NCI-H345 treated with DMSO at 0.1 percent for 48 hours (cell line): ENCODE measurements around the gene SNX20.

Experiments
- DNase-seq: peaks from one replicate; lab custom pipeline; 2025; ENCODE audit not compliant: unreplicated experiment; lab: John Stamatoyannopoulos, UW

The SNX20 gene

DNA sequence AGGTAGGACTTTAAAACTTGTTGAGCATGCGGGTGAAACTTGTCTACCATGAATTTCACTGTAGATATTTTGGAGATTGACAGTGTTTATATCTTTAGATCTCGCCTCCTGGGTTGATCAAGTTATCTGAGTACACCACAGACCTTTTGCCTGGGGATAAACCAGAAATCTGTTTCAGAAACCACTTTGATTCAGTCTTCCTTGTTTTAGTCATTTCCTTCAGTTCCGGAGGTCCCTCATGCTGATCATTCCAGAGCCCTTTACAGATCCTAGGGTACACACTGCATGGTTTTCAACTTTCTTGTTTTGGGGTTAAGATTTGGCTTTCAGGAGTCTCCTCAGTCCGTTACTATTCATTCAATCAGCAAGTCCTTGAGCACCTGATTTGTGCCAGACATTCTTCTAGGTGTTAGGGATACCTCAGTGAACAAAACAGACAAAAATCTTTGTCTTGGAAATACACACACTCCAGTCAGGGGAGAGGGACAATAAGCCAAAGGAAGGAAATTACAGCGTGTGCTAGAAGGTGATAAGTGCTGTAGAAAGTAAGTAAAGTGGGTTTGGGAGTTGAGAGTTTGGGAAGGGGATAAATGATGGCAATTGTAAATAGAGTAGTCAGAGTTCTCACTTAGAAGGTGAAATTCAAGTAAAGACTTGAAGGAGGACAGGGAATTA lies 24.5 kb upstream of the SNX20 start:
- DNase-seq: no peak

DNA sequence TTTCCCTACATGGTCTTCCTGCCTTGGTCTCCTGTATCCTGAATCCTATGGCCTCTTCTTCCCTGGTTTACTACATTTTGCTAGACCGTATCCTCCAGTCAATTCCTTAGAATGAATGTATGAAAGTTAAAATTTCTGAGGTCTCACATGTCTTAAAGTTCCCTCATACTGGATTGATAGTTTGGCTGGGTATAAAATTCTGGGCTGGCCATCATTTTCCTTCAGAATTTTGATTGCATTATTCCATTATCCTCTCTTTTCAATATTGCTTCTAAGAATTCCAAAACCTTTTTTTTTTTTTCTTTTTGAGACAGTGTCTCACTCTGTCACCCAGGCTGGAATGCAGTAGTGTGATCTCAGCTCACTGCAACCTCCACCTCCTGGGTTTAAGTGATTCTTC lies 23.1 kb upstream of the SNX20 start:
- DNase-seq: no peak

DNA sequence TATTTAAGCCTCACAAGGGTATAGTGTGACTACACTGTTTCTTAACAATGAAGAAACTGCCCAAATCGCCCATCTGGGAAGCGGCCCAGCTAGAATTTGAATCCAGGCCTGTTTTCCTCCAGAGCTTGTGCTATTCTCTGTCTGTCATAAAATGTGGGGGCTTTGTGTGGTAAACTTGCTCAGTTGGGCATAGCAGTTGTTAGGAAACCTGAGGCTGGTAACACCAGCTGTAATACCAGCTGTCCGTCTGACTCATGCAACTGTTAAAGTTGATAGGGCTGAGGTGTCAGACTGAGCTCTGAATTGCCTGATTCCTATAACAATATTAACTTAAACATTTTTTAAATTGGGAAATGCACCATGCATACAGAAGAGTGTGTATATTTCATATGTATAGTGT lies 21.6 kb upstream of the SNX20 start:
- DNase-seq: no peak

DNA sequence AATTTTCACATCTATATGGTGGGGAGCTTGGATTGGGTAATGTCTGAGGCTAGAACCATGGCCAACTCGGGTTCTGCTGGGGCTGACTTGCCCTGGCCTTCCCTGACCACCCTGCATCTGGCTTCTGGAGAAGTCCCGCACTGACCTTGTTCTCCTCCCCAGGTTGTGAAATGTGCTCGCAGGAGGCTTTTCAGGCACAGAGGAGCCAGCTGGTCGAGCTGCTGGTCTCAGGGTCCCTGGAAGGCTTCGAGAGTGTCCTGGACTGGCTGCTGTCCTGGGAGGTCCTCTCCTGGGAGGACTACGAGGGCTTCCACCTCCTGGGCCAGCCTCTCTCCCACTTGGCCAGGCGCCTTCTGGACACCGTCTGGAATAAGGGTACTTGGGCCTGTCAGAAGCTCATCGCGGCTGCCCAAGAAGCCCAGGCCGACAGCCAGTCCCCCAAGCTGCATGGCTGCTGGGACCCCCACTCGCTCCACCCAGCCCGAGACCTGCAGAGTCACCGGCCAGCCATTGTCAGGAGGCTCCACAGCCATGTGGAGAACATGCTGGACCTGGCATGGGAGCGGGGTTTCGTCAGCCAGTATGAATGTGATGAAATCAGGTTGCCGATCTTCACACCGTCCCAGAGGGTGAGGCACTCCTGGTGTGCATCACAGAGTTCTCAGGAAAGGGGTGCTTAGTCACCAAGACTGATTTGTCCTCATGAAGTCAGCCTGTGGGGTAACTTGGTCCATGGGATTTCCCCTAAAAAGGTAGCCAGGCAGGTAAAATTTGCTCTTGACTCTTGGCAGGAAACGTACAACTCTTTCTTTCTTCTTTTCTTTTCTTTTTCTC lies 18.4 kb upstream of the SNX20 start:
- DNase-seq: no peak

DNA sequence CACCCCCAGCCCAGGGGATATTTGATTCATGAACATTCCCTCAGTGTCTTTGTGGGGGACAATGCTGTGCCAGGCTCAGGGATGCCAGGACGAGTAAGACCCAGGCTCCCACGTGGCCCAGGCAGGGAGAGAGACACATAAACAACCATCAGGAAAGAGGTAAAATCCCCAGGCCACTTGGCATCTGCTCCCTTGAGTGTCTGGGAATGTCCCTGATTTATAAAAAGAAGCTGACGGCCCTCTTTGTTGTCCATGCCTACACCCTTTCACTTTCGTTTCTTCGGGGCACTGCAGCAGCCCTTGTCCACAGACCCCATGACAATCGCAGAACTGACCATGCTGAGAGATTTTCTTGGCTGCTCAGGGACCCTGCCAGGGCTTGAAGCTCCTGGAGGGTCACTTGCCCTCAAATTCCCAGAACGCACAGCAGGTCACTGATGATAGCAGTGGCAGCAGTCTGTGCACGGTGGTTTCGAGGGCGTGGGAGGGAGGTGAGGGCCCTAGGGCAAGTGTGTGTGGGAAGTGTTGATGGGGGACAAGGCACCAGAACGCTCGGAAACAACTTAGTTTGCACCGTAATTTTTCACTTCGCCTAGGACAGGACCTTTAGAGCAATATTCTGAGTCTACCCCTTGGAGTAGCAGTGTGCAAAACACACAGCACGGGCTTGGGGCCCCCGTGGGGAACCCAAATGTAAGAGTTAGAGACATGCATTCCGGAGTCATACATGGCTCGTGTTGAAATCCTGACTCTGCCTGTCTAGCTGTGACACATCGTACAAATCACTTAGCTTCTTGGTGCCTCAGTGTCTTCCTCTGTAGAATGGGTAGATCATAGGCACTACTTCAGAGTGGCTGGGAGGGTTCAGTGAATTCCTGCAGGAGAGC lies 17.0 kb upstream of the SNX20 start:
- no peak for DNase-seq

DNA sequence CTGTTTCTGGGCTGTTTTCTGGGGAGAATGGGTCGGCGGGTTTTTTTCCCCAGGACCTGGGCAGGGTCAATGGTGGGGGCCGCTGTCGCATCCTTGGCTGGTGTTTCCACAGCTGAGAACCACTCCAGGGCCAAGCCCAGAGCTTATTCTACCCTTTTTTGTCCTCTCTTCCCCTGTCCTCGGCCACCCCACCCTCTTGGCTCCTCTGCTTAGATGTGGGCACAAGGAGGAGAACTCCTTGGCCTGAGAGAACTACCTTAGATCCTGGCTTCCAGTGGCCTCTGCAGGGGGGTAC lies 16.3 kb upstream of the SNX20 start:
- no peak for DNase-seq

DNA sequence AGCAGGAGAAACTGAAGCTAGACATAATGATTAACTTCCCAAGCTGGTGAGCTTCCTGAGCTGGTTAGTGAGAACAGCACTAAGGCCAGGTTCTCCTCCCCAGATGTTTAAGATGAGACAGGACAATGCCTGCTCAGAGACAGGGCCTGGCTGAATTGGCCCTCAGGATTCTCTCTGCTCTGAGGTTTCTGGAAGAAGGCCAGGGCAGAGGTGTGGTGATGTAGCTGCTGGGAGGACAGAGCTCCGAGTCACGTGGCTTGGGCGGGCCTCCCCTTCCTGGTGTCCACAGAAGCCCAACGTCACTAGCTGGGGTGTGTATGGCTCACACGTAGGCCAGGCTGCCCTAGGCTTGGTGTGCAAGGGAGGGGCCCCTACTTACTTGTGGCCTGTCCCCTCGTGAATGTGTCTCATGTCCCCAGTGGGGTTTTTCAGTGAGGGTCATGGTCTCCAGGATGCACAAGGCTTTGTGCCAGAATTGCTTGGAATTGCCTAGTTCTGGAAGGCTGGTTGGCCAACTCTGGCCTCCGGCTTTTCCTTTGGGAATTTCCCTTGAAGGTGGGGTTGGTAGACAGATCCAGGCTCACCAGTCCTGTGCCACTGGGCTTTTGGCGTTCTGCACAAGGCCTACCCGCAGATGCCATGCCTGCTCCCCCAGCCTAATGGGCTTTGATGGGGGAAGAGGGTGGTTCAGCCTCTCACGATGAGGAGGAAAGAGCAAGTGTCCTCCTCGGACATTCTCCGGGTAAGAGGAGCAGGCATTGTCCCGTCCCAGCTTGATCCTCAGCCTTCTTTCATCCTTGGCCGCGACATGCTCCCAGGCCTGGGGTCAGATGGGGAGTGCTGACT lies 15.7 kb upstream of the SNX20 start:
- no peak for DNase-seq

DNA sequence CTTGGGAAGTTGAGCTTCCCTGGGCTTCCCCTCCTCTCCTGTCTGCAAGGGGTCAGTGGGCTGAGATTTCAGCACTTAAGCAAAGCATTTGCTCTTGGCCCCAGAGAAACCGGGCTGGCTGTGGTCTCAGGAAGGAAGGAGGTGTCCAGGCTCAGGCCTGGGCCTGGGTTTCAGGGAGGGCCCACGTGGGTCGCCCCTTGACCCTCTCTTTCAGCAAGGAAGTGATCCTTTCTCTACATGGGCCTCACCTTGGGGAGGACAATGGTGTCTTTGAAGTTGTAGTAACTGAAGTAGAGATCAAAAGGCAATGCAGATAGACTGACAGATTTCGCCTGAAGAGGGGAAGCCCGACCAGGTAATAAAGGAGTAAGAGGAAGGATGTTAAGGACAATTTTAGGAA lies 15.0 kb upstream of the SNX20 start:
- DNase-seq: no peak

DNA sequence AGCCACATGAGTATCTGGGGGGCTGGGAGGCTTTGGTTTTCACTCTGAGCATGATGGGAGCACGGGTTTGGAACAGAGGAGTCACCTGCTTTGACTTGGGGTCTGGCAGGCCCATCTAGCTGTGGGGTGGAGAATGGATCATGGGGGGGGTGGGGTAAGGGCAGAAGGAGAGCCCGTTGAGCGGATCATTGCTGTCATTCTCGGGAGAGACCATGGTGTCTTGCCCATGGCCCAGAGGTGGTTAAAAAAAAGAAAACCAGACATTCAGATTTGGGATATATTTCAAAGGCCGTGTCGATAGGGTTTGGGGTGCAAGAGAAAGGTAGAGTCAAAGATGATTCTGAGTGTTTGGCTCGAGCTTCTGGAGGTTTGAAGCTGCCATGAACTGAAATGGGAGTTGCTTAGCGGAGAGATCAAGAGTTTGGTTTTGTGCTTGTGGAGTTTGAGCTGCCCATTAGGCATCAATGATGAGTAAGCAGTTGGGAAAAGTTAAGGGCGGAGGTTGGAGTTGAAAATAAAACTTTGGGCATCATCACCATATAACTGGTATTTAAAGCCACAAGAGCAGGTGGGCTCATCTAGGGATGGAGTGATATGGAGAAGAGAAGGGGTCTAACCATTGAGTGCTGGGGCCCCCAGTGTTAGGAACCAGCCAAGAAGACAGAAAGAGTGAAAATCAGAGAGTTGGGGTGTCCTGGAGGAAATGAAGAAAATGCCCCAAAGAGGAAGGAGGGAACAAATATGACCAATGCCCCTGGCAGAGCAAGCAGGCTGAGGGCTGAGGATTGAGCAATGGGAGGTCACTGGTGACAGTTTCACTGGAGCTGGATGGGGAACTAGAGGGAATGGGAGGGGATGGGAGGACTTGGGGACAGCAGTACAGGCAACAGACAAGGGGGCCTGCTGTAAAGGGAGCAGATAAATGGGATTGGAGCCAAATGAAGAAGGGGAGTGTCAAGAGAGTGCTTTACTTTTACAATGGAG lies 14.2 kb upstream of the SNX20 start:
- no peak for DNase-seq

DNA sequence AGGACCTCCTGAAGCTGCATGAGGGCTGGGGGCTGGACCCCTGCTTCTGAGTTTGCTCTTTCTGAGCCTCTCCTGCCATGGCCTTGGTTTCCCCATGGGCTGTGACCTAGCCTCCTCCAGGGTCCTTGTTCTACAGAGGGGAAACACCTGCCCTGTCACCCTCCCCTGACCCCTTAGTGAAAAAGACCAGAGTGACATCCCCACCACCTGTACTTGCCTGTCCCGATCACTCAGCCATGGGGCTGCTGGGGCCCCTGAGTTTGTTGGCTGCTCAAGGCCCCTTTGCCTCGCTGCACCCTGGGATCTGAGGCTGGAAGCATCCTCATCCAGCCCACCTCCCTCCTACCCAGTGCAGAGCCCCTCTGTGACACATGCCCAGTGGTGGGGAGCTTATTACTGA lies 13.1 kb upstream of the SNX20 start:
- DNase-seq: no peak

DNA sequence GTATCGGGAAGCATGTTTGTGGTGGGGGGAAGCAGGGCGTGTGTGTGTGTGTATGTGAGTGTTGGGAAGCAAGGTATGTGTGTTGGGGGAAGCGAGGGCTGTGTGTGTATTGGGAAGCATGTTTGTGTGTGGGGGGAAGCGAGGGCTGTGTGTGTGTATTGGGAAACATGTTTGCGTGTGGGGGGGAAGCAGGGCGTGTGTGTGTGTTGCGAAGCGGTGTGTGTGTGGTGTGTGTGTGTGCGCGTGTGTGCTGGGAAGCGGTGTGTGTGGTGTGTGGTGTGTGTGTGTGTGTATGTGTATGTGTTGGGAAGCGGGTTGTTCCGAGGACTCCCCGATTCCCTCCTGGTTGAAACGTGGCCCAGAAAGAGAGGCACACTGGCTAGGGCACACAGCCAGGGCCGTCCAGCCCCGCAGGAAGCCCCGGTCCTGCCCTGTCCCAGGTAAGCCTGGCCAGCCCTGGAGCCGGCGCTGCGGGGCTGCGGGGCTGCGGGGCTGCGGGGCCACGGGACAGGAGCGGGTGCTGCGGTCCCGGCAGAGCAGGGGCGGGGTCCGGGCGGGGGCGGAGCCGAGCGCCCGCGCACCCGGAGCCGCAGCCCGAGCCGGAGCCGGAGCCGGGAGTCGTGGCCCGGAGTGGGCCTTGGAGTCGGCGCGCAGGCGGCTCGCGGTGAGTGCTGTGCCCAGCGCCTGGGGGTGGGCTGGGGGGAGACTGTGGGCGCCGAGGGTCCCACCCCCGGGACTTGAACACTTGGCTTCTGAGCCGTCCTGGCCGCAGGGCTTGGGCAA lies 12.1 kb upstream of the SNX20 start, which contains the start of gene NOD2:
NOD2 (plus strand) TSS at position 608 of the 783 bp plus-strand sequence. CDS start 5,890 bp downstream, outside the sequence.
- DNase-seq: no peak

DNA sequence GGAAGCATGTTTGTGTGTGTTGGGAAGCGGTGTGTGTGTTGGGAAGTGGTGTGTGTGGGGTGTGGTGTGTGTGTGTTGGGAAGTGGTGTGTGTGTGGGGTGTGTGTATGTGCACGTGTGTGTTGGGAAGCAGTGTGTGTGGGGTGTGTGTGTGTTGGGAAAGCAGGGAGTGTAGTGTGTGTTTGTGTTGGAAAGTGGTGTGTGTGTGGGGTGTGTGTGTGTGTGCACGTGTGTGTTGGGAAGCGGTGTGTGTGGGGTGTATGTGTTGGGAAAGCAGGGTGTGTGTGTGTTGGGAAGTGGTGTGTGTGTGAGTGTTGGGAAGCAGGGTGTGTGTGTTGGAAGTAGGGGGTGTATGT lies 11.5 kb upstream of the SNX20 start:
- no peak for DNase-seq

DNA sequence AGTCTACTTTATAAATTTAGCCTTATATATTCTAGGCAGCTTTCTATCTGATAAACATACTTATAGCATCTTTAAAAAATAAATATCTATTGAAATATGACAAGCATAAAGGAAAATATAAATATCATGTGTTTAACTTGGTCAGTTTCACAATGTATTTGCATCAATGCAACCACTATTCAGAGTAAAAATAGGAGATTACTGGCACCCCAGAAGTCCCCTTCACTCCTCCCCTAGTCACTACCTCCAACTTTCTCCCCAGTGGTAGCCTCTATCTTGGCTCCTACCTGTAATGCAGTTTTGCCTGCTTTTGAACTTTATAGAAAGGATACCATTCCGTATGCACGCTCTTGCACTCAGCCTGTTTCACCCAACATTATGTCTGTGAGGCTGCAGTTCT lies 9.1 kb upstream of the SNX20 start:
- no peak for DNase-seq

DNA sequence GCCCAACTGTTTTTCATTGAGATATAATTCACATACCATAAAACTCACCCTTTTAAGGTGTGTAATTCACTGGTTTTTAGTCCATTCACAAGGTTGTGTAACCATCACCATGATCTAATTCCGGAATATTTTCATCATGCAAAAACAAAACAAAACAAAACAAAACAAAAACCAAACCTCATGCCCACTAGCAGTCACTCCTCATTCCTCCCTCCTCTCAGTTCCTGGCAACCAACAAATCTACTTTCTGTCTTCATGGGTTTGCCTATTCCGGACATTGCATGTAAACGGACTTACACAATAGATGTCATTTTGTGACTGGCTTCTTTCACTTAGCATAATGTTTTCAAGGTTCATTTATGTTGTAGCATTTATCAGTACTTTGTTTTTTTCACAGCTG lies 7.8 kb upstream of the SNX20 start:
- DNase-seq: no peak

DNA sequence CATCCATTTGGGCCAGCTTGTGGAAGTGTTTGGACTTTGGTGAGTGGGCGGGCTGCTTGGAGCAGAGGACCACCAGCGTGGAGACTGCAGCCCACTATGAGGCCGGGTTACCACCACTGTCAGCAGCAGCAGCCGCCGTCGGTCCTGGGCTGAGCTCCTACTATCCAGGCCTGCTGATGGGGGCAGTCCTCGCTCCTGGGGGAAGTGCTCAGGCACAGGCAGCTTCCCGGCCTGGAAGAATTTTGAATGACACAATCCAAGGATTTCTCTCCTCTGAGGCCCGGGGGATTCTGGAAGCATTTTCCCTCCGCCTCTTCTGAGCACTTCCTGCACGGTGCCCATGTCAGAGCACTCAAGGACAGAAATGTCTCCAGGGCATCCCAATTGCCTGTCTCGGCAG lies 7.0 kb upstream of the SNX20 start:
- no peak for DNase-seq

DNA sequence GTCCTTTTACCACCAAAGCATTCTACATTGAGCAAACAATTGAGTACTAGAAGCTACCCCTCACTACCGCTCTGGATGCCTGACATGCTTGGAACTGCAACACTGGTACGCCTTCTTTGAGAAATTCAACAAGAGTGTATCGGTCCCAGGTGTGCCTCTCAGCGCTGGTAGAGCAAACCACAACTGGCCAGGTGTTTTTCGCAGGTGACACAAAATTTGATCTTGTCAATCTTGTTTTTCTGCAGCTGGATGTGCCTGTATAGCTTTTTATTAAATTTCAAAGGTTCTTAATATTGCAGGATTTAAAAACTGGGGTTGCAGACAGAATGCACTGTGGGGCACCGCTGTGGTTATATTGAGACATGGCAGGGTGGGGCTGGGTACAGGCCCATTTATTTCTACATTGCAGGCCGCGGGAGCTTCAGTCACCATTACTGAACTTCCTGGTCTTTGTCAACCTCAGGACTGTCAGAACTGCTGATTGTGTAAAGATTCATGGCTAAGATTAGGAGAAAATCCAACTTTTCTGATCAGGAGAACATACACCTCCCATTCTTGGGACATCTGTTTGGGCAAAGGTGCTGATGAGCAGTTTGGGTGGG lies 4.5 kb upstream of the SNX20 start:
- DNase-seq: no peak

DNA sequence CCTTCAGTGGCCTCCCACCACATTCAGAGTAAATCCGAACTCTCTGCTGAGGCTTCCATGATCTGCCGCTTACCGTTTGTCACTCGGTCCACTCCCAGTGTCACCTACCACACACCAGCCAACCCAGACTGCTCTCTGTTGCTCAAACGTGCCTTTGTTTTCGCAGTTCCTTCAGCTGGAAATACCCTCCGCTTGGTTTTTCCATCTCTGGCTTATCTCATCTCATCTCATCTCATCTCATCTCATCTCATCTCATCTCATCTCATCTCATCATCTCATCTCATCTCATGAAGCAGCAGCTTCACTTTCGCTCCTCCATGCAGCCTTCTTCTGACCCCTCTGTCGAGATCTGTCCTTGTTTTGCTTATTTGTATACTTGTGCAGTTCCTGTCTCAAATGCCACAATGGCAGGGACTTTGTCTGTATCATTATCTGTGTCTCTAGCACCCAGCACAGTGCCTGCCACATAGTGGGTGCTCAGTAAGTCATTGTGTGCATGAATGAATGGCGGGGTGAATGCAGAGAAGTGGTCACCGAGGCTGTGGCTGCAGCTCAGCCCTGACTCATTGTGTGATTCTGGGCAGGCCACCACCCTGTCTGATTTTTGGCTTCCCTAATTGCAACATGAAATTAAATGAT lies 3.8 kb upstream of the SNX20 start:
- no peak for DNase-seq

DNA sequence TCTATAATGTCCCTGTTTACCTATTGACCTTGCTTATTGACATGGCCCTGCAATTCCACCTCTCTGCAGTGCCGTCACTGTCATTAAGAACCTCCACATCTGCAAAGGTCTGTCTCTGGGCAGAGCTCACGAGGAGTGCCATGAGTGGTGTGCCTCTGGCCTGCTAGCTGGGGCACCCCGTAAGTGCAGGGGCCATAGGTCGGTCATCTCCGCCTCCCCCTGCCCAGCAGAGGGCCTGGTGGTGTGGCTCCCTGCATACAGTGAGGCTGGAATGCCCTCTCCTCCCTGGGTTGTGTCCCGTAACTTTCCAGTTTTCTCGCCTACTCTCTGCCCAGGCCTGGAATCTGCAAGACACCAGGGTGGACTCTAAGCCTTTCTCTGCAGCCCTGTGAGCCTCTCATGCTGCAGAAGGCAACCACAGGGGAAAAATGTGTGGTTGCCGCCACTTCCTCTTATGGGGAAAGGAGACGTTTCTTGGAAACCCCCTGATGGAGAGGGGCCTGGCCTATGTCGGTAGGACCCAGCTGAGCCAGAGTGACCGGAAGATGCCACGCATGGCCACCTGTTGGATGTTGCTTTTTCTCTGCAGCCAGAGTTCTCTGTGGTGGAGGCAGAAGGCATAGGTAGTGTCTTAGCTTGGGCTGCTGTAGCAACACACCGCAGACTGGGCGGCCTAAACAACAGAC lies 2.7 kb upstream of the SNX20 start:
- no peak for DNase-seq
